ENCODE data around the gene SNAP91.

- TF ChIP-seq POLR2AphosphoS5 (IDR thresholded peaks at IDR 0.05) (no peak), CTCF (IDR thresholded peaks at IDR 0.05 in 8 of 11, conservative IDR thresholded peaks at IDR 0.05 in 3 of 11) (no peak), POLR2A (IDR thresholded peaks at IDR 0.05) (no peak)
These were observed 21.0 kb upstream of the SNAP91 start for GRCh38 chr6:83729871-83730270.

Measured in spleen (tissue), 7 donors.